Activated CD8-positive, alpha-beta T cell treated with anti-CD3 and anti-CD28 coated beads for 36 hours (primary cell): ENCODE results near the gene FRMD4A. TPM values are rescaled to one million over a fixed set of nuclear protein-coding genes. Genes with fewer than 3 reads are reported as not detected.

ENCODE experiments used
- ATAC-seq: fragments of 200-7000 bp; cut with Tn5 transposase; one replicate; pipeline ENCODE4 v1.10.0; 2021; ENCODE audit warnings: mild to moderate bottlenecking, moderate library complexity
- CTCF ChIA-PET: fragments of 350-600 bp; sonication (Branson Sonifier 250); formaldehyde crosslinking; loops from one replicate; lab custom pipeline; 2021; ENCODE audit warnings: antibody characterized with exemption; lab: Charles Lee
- POLR2A ChIA-PET: fragments of 350-600 bp; sonication (Branson Sonifier 250); formaldehyde crosslinking; loops from one replicate; lab custom pipeline; 2021; ENCODE audit warnings: antibody characterized with exemption; lab: Charles Lee
- DNase-seq: peaks from one replicate; pipeline ENCODE4 v3.0.0-alpha.2; 2020
- H3K27ac Mint-ChIP-seq: one replicate; pipeline ENCODE4 v1.8.0; 2021; ENCODE audit warnings: mild to moderate bottlenecking, mixed read lengths
- H3K27me3 Mint-ChIP-seq: one replicate; pipeline ENCODE4 v1.8.0; 2021; ENCODE audit warnings: mixed read lengths
- H3K36me3 Mint-ChIP-seq: one replicate; pipeline ENCODE4 v1.8.0; 2021; ENCODE audit warnings: low read depth, mixed read lengths
- H3K4me1 Mint-ChIP-seq: one replicate; pipeline ENCODE4 v1.8.0; 2021; ENCODE audit warnings: low read depth, mixed read lengths
- H3K4me3 Mint-ChIP-seq: one replicate; pipeline ENCODE4 v1.8.0; 2021; ENCODE audit warnings: mild to moderate bottlenecking, moderate library complexity, mixed read lengths
- H3K9me3 Mint-ChIP-seq: one replicate; pipeline ENCODE4 v1.8.0; 2021; ENCODE audit warnings: mixed read lengths
- intact Hi-C: fragments of 100-400 bp; cut with micrococcal nuclease; formaldehyde crosslinking; loops from one replicate; pipeline ENCODE4 v1.10.0; 2022
- total RNA-seq, 2 experiments: library from RNA; stranded (reverse); gene quantifications; one replicate each; pipeline ENCODE4 v1.2.3, GENCODE V29; 2021
- TF ChIP-seq, protein P1 (sequence below): fragments of 200-600 bp; IDR thresholded peaks from one replicate; pipeline ENCODE4 v1.8.0; 2022; ENCODE audit warnings: antibody characterized with exemption, mild to moderate bottlenecking

FRMD4A gene
- total RNA-seq, 2 experiments from 2014 or later, result 2.1 to 2.8 TPM

GRCh38 chr10:13725594-13725993 is 605.1 kb downstream of the FRMD4A start:
- no peak for ATAC-seq
- ChIA-PET POLR2A (no interaction called here), CTCF (no interaction called here)
- TF ChIP-seq, protein P1, sequence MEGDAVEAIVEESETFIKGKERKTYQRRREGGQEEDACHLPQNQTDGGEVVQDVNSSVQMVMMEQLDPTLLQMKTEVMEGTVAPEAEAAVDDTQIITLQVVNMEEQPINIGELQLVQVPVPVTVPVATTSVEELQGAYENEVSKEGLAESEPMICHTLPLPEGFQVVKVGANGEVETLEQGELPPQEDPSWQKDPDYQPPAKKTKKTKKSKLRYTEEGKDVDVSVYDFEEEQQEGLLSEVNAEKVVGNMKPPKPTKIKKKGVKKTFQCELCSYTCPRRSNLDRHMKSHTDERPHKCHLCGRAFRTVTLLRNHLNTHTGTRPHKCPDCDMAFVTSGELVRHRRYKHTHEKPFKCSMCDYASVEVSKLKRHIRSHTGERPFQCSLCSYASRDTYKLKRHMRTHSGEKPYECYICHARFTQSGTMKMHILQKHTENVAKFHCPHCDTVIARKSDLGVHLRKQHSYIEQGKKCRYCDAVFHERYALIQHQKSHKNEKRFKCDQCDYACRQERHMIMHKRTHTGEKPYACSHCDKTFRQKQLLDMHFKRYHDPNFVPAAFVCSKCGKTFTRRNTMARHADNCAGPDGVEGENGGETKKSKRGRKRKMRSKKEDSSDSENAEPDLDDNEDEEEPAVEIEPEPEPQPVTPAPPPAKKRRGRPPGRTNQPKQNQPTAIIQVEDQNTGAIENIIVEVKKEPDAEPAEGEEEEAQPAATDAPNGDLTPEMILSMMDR, result no peak
- Mint-ChIP-seq H3K36me3 (no peaks in the 10 kb centered on the region), H3K27me3 (no peaks in the 10 kb centered on the region), H3K4me3 (no peak overlapping the region), H3K4me1 (peaks cover 6% of the 10 kb centered on the region), H3K9me3 (peaks cover under 1% of the 10 kb centered on the region), H3K27ac (no peak overlapping the region)
- DNase-seq, result no peak
- intact Hi-C loops, result no loop called here

- ATAC-seq (no peak), DNase-seq (no peak)
- H3K9me3 Mint-ChIP-seq, result peaks cover 4% of the 10 kb centered on the region
- intact Hi-C loops, result no loop called here
- no peak overlapping the region for H3K4me3 Mint-ChIP-seq
- ChIA-PET POLR2A (interaction anchor here (0.6 kb wide), 1 partner anchor 314 kb away, joined by 4 read pairs; no protein-coding TSS in a partner anchor), CTCF (no interaction called here)
- peaks cover 6% of the 10 kb centered on the region for H3K4me1 Mint-ChIP-seq
- no peaks in the 10 kb centered on the region for H3K36me3 Mint-ChIP-seq
- H3K27ac Mint-ChIP-seq, result no peak overlapping the region
- TF ChIP-seq, protein P1, result no peak
- H3K27me3 Mint-ChIP-seq, result peaks cover 1% of the 10 kb centered on the region
These were observed 606.2 kb downstream of the FRMD4A start for GRCh38 chr10:13724484-13724883.

DNA sequence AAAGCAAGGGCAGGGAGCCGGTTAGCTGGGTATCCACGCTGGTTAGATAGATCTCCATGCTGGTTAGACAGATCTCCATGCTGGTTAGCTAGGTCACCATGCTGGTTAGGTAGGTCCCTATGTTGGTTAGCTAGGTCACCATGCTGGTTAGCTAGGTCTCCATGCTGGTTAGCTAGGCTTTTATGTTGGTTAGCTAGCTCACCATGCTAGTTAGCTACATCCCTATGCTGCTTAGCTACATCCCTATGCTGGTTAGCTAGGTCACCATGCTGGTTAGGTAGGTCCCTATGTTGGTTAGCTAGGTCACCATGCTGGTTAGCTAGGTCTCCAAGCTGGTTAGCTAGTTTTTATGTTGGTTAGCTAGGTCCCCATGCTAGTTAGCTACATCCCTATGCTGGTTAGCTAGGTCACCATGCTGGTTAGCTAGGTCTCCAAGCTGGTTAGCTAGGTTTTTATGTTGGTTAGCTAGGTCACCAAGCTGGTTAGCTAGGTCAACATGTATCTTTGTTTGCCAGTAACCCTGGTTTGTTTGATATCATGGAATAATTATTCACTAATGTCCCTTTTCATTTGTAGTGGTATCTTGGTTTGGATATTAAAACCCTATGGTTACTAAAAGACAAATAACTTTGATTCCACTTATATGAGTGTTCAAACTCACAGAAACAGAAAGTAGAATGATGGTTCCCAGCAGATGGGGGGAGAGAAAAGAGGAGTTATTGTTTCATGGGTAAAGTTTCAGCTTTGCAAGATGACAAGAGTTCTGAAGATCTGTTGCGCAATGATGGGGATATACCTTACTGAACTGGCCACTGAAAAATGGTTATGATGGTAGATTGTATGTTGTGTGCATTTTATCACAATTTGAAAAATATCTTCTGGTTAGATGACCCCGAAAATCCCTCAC is 607.7 kb downstream of the FRMD4A start:
- Mint-ChIP-seq H3K4me3 (no peak overlapping the region), H3K9me3 (peaks cover 4% of the 10 kb centered on the region), H3K27me3 (peaks cover 1% of the 10 kb centered on the region), H3K27ac (no peak overlapping the region), H3K36me3 (no peaks in the 10 kb centered on the region), H3K4me1 (peaks cover 14% of the 10 kb centered on the region)
- DNase-seq (no peak), ATAC-seq (no peak)
- CTCF ChIA-PET, result interaction anchor here (2.0 kb wide), 1 partner anchor 63 kb away, joined by 6 read pairs; no protein-coding TSS in a partner anchor
- intact Hi-C loops, result no loop called here
- POLR2A ChIA-PET, result no interaction called here
- TF ChIP-seq, protein P1, result no peak

GRCh38 chr10:13721486-13721885 is 609.2 kb downstream of the FRMD4A start:
- CTCF ChIA-PET, result interaction anchor here (0.9 to 1.0 kb wide), 2 partner anchors 61 to 108 kb away, joined by 3 to 4 read pairs; no protein-coding TSS in a partner anchor
- POLR2A ChIA-PET, result no interaction called here
- no peak overlapping the region for H3K27ac Mint-ChIP-seq
- H3K36me3 Mint-ChIP-seq, result no peaks in the 10 kb centered on the region
- peaks cover 19% of the 10 kb centered on the region for H3K4me1 Mint-ChIP-seq
- no peak overlapping the region for H3K4me3 Mint-ChIP-seq
- ATAC-seq (no peak), DNase-seq (no peak)
- peaks cover 4% of the 10 kb centered on the region for H3K9me3 Mint-ChIP-seq
- peaks cover 1% of the 10 kb centered on the region for H3K27me3 Mint-ChIP-seq
- intact Hi-C loops, result no loop called here
- TF ChIP-seq, protein P1, result no peak

- DNase-seq (no peak), ATAC-seq (no peak)
- Mint-ChIP-seq H3K27me3 (peaks cover 1% of the 10 kb centered on the region), H3K4me3 (no peak overlapping the region), H3K27ac (no peak overlapping the region), H3K36me3 (no peaks in the 10 kb centered on the region), H3K4me1 (peaks cover 19% of the 10 kb centered on the region), H3K9me3 (peaks cover 4% of the 10 kb centered on the region)
- ChIA-PET CTCF (no interaction called here), POLR2A (no interaction called here)
- TF ChIP-seq, protein P1, result no peak
- intact Hi-C loops, result no loop called here
These were observed 610.0 kb downstream of the FRMD4A start for GRCh38 chr10:13720699-13721098.
